Stimulated activated naive CD8-positive, alpha-beta T cell treated with anti-CD3 and anti-CD28 coated beads, Interleukin-15, amount 100 ng/mL, for 72 hours (primary cell): ENCODE results near the gene CCDC91.

ENCODE experiments used
- ATAC-seq: fragments of 150-1000 bp; cut with Tn5 transposase; 2 replicates; pipeline ENCODE4 v1.10.0; 2021; ENCODE audit warnings: mild to moderate bottlenecking, moderate library complexity
- DNase-seq, 2 donors: peaks; one replicate each; pipeline ENCODE4 v3.0.0; 2021 to 2022
- H3K27ac Mint-ChIP-seq, 2 donors: one replicate each; pipeline ENCODE4 v1.8.0; 2022; ENCODE audit warnings: mild to moderate bottlenecking in 2 of 2, mixed read lengths in 2 of 2, moderate library complexity in 2 of 2
- H3K27me3 Mint-ChIP-seq: one replicate; pipeline ENCODE4 v1.8.0; 2022; ENCODE audit warnings: mixed read lengths
- H3K4me1 Mint-ChIP-seq: one replicate; pipeline ENCODE4 v1.8.0; 2022; ENCODE audit warnings: mild to moderate bottlenecking, mixed read lengths
- H3K4me3 Mint-ChIP-seq, 2 donors: one replicate each; pipeline ENCODE4 v1.8.0; 2022; ENCODE audit warnings: mild to moderate bottlenecking in 2 of 2, mixed read lengths in 2 of 2, moderate library complexity in 1 of 2
- H3K9me3 Mint-ChIP-seq, 2 donors: one replicate each; pipeline ENCODE4 v1.8.0; 2022; ENCODE audit warnings: mixed read lengths in 2 of 2

CCDC91 gene

DNA sequence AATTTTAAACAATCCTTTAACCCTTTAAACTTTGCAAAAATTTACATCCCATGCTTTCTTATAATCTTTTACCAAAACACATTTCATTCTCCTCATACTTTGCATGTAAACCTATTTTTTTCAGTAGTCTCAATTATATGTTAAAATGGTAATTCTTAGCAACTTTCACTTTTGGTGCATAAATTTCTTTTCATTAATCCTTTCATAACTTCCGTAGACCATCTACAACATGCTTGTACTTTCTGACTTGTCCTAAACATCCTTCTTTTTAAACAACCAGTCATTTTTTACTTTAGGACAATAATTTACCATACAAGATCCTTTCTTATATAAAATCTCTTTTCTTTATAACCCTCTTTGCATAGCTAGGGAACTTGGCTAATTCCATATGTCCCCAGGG lies 19.5 kb downstream of the CCDC91 start:
- H3K4me1 Mint-ChIP-seq, result no peaks in the 10 kb centered on the region
- peak overlapping the region in 1 of 2 donors; percentile 55 for H3K27ac Mint-ChIP-seq
- ATAC-seq (no peak), DNase-seq (no peak)
- no peak overlapping the region for H3K4me3 Mint-ChIP-seq
- no peaks in the 10 kb centered on the region for H3K27me3 Mint-ChIP-seq
- H3K9me3 Mint-ChIP-seq, result peaks cover 14 to 24% of the 10 kb centered on the region in 2 donors

DNA sequence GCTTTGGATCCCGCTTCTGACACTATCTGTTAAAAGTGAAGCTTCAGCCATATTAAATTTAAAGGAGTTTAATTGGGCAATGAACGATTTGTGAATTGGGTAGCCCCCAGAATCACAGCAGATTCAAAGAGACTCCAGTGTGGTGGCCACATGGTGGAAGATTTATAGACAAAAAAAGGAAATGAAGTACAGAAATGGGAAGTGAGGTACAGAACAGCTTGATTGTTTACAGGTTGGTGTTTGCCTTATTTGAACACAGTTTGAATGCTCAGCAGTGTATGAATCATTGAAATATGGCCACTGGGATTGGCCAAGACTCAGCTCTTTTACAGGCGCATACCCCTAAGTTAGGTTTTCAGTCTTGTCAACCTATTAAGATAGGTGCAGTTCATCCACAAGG lies 21.9 kb downstream of the CCDC91 start:
- Mint-ChIP-seq H3K4me3 (no peak overlapping the region), H3K27ac (no peak overlapping the region), H3K27me3 (no peaks in the 10 kb centered on the region), H3K4me1 (peaks cover under 1% of the 10 kb centered on the region), H3K9me3 (peaks cover 14 to 24% of the 10 kb centered on the region in 2 donors)
- ATAC-seq (no peak), DNase-seq (no peak)

DNA sequence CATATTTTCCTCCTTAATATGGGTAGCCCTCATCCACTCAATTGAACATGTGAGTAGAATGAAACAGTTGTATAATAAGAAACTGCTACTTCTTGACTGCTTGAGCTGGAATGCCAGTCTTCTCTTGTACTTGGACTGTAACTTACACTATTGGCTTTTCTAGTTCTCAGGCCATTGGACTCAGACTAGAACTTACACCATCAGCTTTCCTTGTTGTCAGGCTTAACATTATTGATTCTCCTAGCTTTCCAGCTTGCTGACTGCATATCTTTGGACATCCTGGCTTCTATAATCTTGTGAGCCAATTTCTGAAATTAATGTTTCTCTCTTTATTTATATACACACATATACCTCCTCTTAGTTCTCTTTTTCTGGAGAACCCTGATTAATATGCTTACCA lies 24.8 kb downstream of the CCDC91 start:
- H3K9me3 Mint-ChIP-seq, result peaks cover 7 to 18% of the 10 kb centered on the region in 2 donors
- no peaks in the 10 kb centered on the region for H3K27me3 Mint-ChIP-seq
- H3K27ac Mint-ChIP-seq, result no peak overlapping the region
- DNase-seq (no peak), ATAC-seq (no peak)
- peaks cover 11% of the 10 kb centered on the region for H3K4me1 Mint-ChIP-seq
- H3K4me3 Mint-ChIP-seq, result no peak overlapping the region

DNA sequence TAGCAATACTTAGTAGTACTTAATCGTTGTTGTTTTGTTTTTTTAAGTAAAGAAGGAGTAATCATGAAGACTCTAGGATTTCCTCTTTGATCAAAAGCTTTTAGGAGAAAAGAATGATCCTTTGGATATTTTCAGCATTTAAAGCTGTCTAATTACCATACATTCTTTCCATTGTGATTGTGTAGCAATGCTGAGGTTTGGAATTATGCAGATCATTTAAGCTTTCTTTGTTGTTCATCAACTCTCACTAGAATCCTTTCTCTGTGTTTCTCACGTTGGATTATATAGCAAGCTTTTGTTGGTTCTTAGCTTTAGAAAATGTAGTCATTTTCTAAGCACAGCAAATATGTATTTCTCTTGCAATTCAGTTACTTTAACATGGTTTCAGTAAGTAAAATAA lies 25.8 kb downstream of the CCDC91 start:
- Mint-ChIP-seq H3K9me3 (peaks cover 2 to 14% of the 10 kb centered on the region in 2 donors), H3K4me1 (peaks cover 16% of the 10 kb centered on the region), H3K27ac (no peak overlapping the region), H3K4me3 (no peak overlapping the region), H3K27me3 (no peaks in the 10 kb centered on the region)
- ATAC-seq, result no peak
- no peak for DNase-seq

DNA sequence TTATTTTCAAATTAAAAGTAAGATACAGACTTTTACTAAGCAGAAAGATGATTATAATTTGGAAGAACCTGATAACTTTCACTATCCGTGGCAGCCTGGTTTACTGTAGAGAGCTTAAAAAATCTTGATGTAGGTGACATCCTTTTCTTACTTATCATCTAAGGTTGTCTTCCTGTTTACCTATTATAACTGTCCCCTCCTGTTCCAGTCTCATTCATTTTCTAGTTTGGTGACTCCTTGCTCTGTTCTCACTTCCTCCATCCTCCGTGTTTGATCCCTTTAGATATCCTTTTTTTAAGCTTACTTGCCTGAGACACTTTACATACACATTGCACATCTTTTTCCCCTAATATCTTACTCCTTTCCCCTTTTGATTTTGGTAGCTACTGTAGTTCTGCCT lies 27.5 kb downstream of the CCDC91 start:
- Mint-ChIP-seq H3K4me3 (peak overlapping the region; percentile 1 to 45), H3K4me1 (peaks cover 34% of the 10 kb centered on the region), H3K27me3 (no peaks in the 10 kb centered on the region), H3K27ac (no peak overlapping the region), H3K9me3 (peaks cover 0 to 14% of the 10 kb centered on the region in 2 donors)
- no peak for ATAC-seq
- DNase-seq, result no peak

DNA sequence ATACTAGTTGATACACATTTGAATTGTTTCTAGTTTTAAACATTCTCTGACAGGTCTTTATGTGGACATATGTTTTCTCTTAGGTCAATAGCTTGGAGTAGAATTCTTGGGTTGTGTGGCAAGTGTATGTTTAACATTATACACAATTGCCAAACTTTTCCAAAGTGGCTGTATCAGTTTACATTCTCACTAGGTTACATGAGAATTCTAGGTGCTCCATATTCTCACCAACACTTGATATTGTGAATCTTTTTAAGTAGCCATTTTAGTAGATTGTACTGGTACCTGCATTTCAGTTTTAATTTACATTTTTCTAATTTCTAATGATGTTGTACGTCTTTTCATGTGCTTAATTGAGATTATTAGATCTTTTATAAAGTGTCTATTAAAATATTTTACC lies 28.6 kb downstream of the CCDC91 start:
- DNase-seq, result no peak
- Mint-ChIP-seq H3K4me3 (no peak overlapping the region), H3K27ac (no peak overlapping the region), H3K4me1 (peaks cover 44% of the 10 kb centered on the region), H3K9me3 (peaks cover 0 to 4% of the 10 kb centered on the region in 2 donors), H3K27me3 (no peaks in the 10 kb centered on the region)
- no peak for ATAC-seq

DNA sequence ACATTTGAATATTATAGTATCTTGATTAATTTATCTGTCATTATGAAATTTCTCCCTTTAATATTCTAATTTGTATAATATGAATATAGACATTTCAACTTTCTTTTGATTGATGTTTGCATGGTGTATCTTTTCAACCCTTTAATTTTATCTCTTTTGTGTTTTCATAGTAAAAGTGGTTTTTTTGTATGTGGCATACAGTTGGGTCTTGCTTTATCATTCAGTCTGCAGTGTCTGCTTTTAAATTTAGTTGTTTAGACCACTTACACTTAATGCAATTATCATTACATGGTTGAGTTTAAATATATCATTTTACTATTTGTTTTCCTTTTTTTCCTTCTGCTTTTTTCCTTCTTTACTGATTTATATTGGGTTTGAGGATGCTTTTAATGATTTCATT lies 29.6 kb downstream of the CCDC91 start:
- Mint-ChIP-seq H3K9me3 (no peaks in the 10 kb centered on the region), H3K4me1 (peaks cover 54% of the 10 kb centered on the region), H3K27ac (no peak overlapping the region), H3K27me3 (no peaks in the 10 kb centered on the region), H3K4me3 (no peak overlapping the region)
- ATAC-seq (no peak), DNase-seq (no peak)

DNA sequence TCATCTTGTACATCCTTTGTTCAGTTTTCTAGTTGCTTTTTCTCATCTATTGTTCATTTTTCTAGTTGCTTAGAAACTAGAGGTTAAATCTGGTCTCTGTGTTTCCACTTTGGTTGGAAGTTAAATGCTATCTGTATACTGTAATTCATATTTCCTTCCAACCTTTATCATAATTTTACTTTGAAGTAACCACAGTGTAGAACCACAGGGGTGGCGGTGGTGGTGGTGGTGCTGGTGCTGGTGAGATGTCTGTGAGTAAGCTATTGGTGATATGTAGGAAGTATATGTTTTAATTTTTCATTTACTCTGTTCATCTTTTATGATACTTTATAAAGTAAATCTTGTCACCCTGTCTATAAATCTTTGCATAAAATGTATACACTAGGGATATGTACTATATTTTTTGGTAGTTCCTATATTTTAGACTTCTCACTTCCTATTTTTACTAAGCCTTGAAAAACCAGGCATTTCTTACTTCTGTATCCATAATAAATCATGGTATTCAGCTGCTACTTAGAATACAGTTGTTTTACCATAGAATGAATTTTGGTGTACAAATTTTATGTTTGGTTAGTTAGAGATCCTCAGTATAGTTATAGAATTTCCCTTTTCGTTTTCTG lies 31.9 kb downstream of the CCDC91 start:
- Mint-ChIP-seq H3K4me1 (peaks cover 66% of the 10 kb centered on the region), H3K4me3 (peak overlapping the region; percentile 78 to 82), H3K9me3 (no peaks in the 10 kb centered on the region), H3K27ac (peak overlapping the region; percentile 87 to 94), H3K27me3 (no peaks in the 10 kb centered on the region)
- ATAC-seq (peak; percentile 81), DNase-seq (peak; percentile 68 to 83)

DNA sequence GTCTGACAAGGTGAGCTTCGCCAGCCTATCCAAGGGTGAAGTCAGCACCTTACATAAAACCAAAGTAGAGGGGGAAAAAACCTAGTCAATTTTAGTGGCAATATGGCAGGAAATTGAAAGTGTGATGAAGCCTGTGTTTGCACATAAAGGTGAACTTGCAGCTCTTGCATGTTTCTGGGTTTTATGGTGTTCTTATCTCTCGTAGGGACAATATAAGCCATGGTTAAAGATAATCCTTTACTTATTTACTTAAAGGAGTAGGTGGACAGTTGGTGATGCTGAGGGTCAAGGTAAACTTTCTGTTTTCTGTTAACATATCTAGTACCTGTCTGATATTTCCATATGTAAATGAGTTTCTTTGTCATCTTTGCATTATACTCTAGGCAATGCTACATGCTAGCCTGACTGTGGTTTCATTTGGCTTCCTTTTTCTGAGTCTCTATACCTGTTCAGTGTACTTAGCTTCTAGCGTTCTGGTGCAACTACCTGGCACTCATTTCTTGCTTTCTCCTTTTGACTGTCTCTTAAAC lies 32.8 kb downstream of the CCDC91 start:
- peaks cover 66% of the 10 kb centered on the region for H3K4me1 Mint-ChIP-seq
- H3K27ac Mint-ChIP-seq, result peak overlapping the region; percentile 45 to 95

DNA sequence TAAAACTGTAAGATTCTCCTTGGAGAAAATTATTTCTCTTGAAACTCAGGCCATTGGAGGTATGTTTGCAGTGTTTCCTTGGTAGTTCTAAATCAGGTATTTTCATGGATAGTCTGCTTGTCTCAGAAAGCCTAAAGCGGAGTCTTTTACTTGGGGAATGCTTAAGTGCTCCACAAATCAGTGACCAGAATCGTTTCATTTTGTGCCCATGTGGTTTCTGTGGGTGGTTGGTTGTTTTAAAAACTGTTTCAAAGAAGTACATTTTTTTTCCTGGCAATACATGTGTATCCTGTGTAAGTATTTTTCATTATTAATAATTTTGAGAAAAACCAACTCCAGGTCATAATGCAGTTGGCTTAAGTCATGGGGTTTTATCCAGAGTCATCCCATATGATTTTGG lies 33.6 kb downstream of the CCDC91 start:
- DNase-seq (no peak), ATAC-seq (no peak)
- peak overlapping the region; percentile 45 to 95 for H3K27ac Mint-ChIP-seq
- H3K4me1 Mint-ChIP-seq, result peaks cover 66% of the 10 kb centered on the region
- H3K9me3 Mint-ChIP-seq, result peaks cover 0 to 5% of the 10 kb centered on the region in 2 donors
- no peaks in the 10 kb centered on the region for H3K27me3 Mint-ChIP-seq
- H3K4me3 Mint-ChIP-seq, result peak overlapping the region; percentile 78 to 82

More for the DNA sequence above, 32.8 kb downstream of the CCDC91 start:
- ATAC-seq, result peak; percentile 95
- Mint-ChIP-seq H3K27me3 (no peaks in the 10 kb centered on the region), H3K4me3 (peak overlapping the region; percentile 78 to 82), H3K9me3 (peaks cover 0 to 5% of the 10 kb centered on the region in 2 donors)
- peak; percentile 33 to 45 for DNase-seq

DNA sequence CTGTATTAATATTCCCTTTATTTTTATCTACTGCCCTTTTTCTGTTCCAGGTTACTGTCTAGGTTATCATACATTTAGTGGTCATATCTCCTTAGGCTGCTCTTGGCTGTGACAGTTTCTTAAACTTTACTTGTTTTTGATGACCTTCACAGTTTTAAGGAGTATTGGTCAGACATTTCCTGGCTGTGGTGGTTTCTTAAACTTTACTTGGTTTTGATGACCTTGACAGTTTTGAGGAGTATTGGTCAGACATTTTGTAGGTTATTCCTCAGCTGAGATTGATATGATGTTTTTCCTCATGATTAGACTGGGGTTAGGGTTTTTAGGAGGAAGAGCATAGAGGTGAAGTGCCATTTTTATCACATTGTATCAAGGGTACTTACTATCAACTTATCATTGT lies 36.4 kb downstream of the CCDC91 start:
- no peak overlapping the region for H3K27ac Mint-ChIP-seq
- peaks cover 69% of the 10 kb centered on the region for H3K4me1 Mint-ChIP-seq
- no peak overlapping the region for H3K4me3 Mint-ChIP-seq
- DNase-seq (no peak), ATAC-seq (no peak)
- peaks cover 0 to 5% of the 10 kb centered on the region in 2 donors for H3K9me3 Mint-ChIP-seq
- H3K27me3 Mint-ChIP-seq, result no peaks in the 10 kb centered on the region

DNA sequence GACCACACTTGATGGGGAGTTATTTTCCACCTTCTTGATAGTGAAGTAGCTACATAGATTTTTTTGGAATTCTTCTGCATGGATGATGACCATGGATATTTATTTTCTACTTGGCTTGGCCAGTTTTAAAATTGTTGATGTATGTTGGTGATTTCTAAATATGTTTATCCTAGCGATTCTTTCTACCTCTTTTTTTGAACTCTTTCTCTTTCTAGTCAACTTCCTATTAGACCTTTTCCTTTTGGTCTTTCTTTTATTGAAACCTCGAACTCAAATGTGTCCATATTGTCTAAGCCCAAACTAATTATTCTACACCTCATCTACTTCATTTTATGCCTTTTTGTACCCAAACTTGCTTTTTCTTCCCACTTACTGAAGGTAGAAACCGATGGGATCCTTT lies 37.0 kb downstream of the CCDC91 start:
- Mint-ChIP-seq H3K27ac (no peak overlapping the region), H3K9me3 (peaks cover 0 to 5% of the 10 kb centered on the region in 2 donors), H3K27me3 (no peaks in the 10 kb centered on the region), H3K4me3 (no peak overlapping the region), H3K4me1 (peaks cover 66% of the 10 kb centered on the region)
- no peak for DNase-seq
- no peak for ATAC-seq

DNA sequence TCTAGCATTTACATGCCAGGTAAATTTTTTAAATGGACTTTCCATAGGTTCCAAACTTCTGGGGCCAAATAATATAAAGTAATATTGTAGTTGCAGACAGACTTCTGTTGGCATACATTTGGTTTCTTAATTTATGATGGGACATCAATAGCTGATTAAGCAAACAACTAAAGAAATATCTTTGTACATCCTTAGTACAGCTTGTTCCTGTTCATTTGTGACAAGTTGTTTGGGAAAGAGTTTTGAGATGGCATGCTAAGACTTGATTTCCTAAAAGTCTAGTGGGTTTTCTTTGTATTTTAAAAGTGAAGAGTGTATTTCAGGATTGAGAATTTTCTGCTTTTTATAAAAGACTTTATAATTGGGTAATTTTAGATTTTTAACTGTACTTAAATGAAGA lies 41.0 kb downstream of the CCDC91 start:
- peaks cover 0 to 5% of the 10 kb centered on the region in 2 donors for H3K9me3 Mint-ChIP-seq
- peaks cover 54% of the 10 kb centered on the region for H3K4me1 Mint-ChIP-seq
- ATAC-seq, result no peak
- H3K4me3 Mint-ChIP-seq, result no peak overlapping the region
- H3K27me3 Mint-ChIP-seq, result no peaks in the 10 kb centered on the region
- no peak for DNase-seq
- H3K27ac Mint-ChIP-seq, result no peak overlapping the region

DNA sequence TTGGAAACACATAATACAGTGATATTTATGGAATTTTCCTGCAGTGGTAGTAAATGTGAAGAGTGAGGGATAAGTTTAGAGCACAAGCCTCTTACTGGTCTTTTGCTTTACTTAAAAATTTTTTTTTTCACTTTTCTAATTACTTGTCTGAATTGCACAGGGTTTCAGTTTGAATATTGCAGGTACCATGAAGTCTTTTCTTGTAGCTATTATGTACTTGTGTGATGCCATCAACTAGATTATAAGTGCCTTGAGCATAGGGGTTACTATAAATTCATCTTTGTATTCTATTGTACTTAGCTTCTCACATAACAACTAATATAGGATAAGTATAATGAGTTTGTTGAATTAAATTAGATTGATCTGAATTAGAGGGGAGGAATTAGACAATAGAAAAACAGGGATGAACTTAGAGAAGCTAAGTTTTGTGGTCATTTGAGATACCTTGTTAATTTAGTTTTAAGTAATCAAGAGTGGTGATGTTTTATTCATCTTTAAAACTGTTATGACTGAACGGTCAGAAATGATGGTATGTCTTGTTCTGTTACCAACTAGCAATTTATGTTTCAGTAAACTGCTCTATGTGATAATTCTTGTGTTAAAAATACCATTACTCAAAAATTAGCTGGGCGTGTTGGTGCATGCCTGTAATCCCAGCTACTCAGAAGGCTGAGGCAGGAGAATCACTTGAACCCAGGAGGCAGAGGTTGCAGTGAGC lies 42.1 kb downstream of the CCDC91 start:
- Mint-ChIP-seq H3K9me3 (peaks cover 0 to 4% of the 10 kb centered on the region in 2 donors), H3K4me1 (peaks cover 50% of the 10 kb centered on the region), H3K27me3 (no peaks in the 10 kb centered on the region), H3K4me3 (no peak overlapping the region), H3K27ac (peak overlapping the region in 1 of 2 donors; percentile 52)
- DNase-seq (no peak), ATAC-seq (peak; percentile 82)

DNA sequence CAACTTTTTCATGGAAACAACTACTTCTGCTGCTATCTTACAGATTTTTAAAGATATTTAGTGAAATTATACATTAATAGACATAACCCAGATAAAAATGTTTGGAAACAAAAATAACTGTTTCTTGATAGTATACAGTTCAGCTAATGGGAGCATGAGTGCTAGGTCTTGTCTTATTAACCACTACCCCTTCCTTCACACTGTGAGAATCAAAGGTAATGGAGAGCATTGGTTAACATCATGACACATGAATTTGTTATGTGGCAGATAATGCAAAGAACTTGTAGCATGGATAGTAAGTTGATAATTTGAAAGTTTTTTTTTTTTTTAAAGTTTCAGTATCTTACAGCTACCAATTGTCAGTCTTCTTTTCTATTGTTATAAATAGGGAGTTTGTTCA lies 44.2 kb downstream of the CCDC91 start:
- H3K27ac Mint-ChIP-seq, result no peak overlapping the region

DNA sequence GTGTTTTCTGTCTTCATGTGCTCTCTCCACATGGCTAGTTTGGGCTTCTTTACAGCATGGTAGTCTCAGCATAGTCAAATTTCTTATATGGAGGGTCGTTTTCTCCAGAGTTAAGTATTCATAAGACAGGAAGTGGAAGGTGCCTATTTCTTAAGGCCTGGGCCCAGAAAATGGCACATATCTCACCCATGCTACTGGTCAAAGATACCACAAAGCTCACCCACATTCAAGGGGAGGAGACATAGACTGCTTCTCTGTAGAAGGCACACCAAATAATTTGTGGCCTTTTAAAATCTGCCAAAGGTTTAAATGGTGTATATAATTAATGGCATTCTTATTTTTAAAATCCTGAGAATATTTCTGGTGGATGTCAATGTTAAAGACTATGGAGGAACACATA lies 44.8 kb downstream of the CCDC91 start:
- peak; percentile 65 for ATAC-seq
- Mint-ChIP-seq H3K9me3 (no peaks in the 10 kb centered on the region), H3K27ac (no peak overlapping the region), H3K27me3 (no peaks in the 10 kb centered on the region), H3K4me3 (no peak overlapping the region), H3K4me1 (peaks cover 38% of the 10 kb centered on the region)
- DNase-seq, result no peak

More for the DNA sequence above, 44.2 kb downstream of the CCDC91 start:
- Mint-ChIP-seq H3K27me3 (no peaks in the 10 kb centered on the region), H3K4me3 (no peak overlapping the region), H3K9me3 (no peaks in the 10 kb centered on the region), H3K4me1 (peaks cover 44% of the 10 kb centered on the region)
- DNase-seq, result no peak
- no peak for ATAC-seq
